Measurements from ENCODE around the gene MPZL3. TPM values are rescaled to one million over a fixed set of nuclear protein-coding genes. Genes with fewer than 3 reads are reported as not detected.
"Not testable (repeated sequence)": the region's sequence is repeated elsewhere in the genome, so short reads cannot be mapped to it uniquely, and the experiment has no call there.

Gene MPZL3
- total and polyA plus RNA-seq, 4 donors, result 2.5 to 6.9 (median 3.5) TPM

DNA sequence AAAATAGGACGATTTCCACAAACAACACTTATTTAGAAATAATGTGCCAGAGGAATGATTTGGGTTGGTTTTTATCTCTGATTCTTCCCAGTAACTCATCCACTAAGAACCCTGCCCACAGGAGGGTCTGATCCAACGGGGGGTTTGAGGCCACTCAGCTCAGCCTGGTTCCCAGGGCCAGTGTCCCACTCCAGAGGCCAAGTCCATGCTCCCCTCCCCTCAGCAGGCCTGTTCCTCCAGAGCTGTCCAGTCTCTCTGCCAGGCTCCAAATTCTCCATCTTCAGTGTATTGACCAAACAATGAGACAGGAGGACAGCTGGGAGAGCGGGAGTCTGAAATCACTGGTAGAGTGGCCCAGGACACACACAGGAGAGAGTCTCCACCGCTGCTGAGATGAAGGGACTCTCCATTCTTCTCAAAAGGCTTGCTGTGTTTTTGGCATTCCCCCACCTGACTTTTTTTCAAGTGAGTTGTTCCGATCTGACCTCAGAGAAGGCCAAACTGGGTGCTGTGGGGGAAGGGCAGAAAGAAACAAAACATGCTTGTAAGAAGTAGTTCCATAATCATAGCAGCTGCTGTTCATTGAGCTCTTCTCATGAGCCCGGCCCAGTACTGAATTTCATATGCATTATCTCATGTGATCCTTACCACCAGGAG, 58.1 kb downstream of the MPZL3 start:
- no peak overlapping the region for H3K4me3 ChIP-seq (ENCODE audit: low read depth in 1 of 3, low read length in 3 of 3)
- H3K27ac ChIP-seq (ENCODE audit: low read depth in 1 of 2, low read length in 2 of 2), result peak overlapping the region in 1 of 2 donors; percentile 81
- H3K4me1 ChIP-seq (ENCODE audit: control insufficient read depth in 4 of 4, insufficient read depth in 4 of 4, low read length in 3 of 4), result peaks cover 13 to 34% (median 24%) of the 10 kb centered on the region in 4 donors
- no peaks in the 10 kb centered on the region for H3K36me3 ChIP-seq (ENCODE audit: control insufficient read depth in 4 of 4, insufficient read depth in 3 of 4, low read depth in 1 of 4, low read length in 3 of 4)
- H3K27me3 ChIP-seq (ENCODE audit: control insufficient read depth in 4 of 4, insufficient read depth in 4 of 4, low read length in 3 of 4), result no peaks in the 10 kb centered on the region
- no peak for TF ChIP-seq RXRA (IDR thresholded peaks at IDR 0.05)
- no peak for TF ChIP-seq JUND (IDR thresholded peaks at IDR 0.05)
- TF ChIP-seq, protein P1, sequence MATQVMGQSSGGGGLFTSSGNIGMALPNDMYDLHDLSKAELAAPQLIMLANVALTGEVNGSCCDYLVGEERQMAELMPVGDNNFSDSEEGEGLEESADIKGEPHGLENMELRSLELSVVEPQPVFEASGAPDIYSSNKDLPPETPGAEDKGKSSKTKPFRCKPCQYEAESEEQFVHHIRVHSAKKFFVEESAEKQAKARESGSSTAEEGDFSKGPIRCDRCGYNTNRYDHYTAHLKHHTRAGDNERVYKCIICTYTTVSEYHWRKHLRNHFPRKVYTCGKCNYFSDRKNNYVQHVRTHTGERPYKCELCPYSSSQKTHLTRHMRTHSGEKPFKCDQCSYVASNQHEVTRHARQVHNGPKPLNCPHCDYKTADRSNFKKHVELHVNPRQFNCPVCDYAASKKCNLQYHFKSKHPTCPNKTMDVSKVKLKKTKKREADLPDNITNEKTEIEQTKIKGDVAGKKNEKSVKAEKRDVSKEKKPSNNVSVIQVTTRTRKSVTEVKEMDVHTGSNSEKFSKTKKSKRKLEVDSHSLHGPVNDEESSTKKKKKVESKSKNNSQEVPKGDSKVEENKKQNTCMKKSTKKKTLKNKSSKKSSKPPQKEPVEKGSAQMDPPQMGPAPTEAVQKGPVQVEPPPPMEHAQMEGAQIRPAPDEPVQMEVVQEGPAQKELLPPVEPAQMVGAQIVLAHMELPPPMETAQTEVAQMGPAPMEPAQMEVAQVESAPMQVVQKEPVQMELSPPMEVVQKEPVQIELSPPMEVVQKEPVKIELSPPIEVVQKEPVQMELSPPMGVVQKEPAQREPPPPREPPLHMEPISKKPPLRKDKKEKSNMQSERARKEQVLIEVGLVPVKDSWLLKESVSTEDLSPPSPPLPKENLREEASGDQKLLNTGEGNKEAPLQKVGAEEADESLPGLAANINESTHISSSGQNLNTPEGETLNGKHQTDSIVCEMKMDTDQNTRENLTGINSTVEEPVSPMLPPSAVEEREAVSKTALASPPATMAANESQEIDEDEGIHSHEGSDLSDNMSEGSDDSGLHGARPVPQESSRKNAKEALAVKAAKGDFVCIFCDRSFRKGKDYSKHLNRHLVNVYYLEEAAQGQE (IDR thresholded peaks at IDR 0.05), result no peak
- no peak for TF ChIP-seq HNF4G (IDR thresholded peaks at IDR 0.05)
- no peak for TF ChIP-seq RAD21 (IDR thresholded peaks at IDR 0.05)
- H3K9me3 ChIP-seq (ENCODE audit: control insufficient read depth in 4 of 4, low read length in 3 of 4), result peaks cover 0 to 2% (median 0%) of the 10 kb centered on the region in 4 donors
- WGBS, result 72% methylated on average over 6 of the region's 6 CpGs
- no peak overlapping the region for H3K9ac ChIP-seq (ENCODE audit: low read depth in 1 of 2, low read length in 2 of 2)
- DNase-seq (ENCODE audit: low spot score), result no peak

DNA sequence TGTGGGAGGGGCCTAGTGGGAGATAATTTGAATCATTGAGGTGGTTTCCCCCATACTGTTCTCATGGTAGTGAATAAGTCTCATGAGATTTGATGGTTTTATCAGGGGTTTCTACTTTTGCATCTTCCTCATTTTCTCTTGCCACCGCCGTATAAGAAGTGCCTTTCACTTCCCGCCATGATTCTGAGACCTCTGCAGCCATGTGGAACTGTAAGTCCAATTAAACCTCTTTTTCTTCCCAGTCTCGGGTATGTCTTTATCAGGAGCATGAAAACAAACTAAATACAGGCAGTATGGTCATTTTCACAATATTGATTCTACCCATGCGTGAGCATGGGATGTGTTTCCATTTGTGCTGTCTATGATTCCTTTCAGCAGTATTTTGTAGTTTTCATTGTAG, 59.3 kb downstream of the MPZL3 start:
- not testable (repeated sequence) for H3K9ac ChIP-seq (ENCODE audit: low read depth in 1 of 2, low read length in 2 of 2); H3K36me3 ChIP-seq (ENCODE audit: control insufficient read depth in 4 of 4, insufficient read depth in 3 of 4, low read depth in 1 of 4, low read length in 3 of 4); DNase-seq (ENCODE audit: low spot score); H3K4me3 ChIP-seq (ENCODE audit: low read depth in 1 of 3, low read length in 3 of 3); H3K27me3 ChIP-seq (ENCODE audit: control insufficient read depth in 4 of 4, insufficient read depth in 4 of 4, low read length in 3 of 4); H3K9me3 ChIP-seq (ENCODE audit: control insufficient read depth in 4 of 4, low read length in 3 of 4); H3K27ac ChIP-seq (ENCODE audit: low read depth in 1 of 2, low read length in 2 of 2)
- H3K4me1 ChIP-seq (ENCODE audit: control insufficient read depth in 4 of 4, insufficient read depth in 4 of 4, low read length in 3 of 4), result peaks cover 10 to 26% (median 19%) of the 10 kb centered on the region in 4 donors
- 92% methylated on average over 5 of the region's 5 CpGs for WGBS

DNA sequence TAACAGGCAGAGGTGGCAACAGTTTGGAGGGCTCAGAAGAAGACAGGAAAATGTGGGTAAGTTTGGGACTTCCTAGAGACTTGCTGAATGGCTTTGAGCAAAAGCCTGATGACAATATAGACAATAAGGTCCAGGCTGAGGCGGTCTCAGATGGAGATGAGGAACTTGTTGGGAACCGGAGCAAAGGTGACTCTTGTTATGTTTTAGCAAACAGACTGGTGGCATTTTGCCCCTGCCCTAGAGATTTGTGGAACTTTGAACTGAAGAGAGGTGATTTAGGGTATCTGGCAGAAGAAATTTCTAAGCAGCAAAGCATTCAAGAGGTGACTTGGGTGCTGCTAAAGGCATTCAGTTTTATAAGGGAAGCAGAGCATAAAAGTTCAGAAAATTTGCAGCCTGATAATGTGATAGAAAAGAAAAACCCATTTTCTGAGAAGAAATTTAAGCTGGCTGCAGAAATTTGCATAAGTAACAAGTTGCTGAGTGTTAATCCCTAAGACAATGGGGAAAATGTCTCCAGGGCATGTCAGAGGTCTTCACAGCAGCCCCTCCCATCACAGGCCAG, 61.1 kb downstream of the MPZL3 start:
- TF ChIP-seq RXRA (IDR thresholded peaks at IDR 0.05) (peak in 1 of 2 donors; percentile 58), HNF4A (conservative IDR thresholded peaks at IDR 0.05) (peak; percentile 52 to 56), SP1 (IDR thresholded peaks at IDR 0.05) (peak; percentile 23)
- H3K9me3 ChIP-seq (ENCODE audit: control insufficient read depth in 4 of 4, low read length in 3 of 4); H3K27ac ChIP-seq (ENCODE audit: low read depth in 1 of 2, low read length in 2 of 2); H3K4me3 ChIP-seq (ENCODE audit: low read depth in 1 of 3, low read length in 3 of 3); DNase-seq (ENCODE audit: low spot score); H3K36me3 ChIP-seq (ENCODE audit: control insufficient read depth in 4 of 4, insufficient read depth in 3 of 4, low read depth in 1 of 4, low read length in 3 of 4); H3K9ac ChIP-seq (ENCODE audit: low read depth in 1 of 2, low read length in 2 of 2); H3K27me3 ChIP-seq (ENCODE audit: control insufficient read depth in 4 of 4, insufficient read depth in 4 of 4, low read length in 3 of 4): not testable (repeated sequence)
- WGBS, result 31% methylated on average over 2 of the region's 2 CpGs
- H3K4me1 ChIP-seq (ENCODE audit: control insufficient read depth in 4 of 4, insufficient read depth in 4 of 4, low read length in 3 of 4), result peaks cover 12 to 26% (median 25%) of the 10 kb centered on the region in 4 donors

Measured in liver (tissue), 9 donors.